ENCODE data around the gene LRP1B. TPM values are rescaled to one million over a fixed set of nuclear protein-coding genes. Genes with fewer than 3 reads are reported as not detected.

LRP1B gene
- total and polyA plus RNA-seq, 5 donors from 2014 or later: not detected

- no peak overlapping the region for H3K4me3 ChIP-seq (ENCODE audit: low read depth, low read length)
- Mint-ChIP-seq H3K27ac (no peak overlapping the region), H3K4me1 (no peaks in the 10 kb centered on the region), H3K27me3 (no peaks in the 10 kb centered on the region), H3K9me3 (peaks cover 0 to 30% (median 2%) of the 10 kb centered on the region in 7 donors), H3K36me3 (no peaks in the 10 kb centered on the region), H3K4me3 (no peak overlapping the region)
- no peaks in the 10 kb centered on the region for H3K27me3 ChIP-seq (ENCODE audit: control insufficient read depth, insufficient read depth, low read length)
- H3K4me1 ChIP-seq (ENCODE audit: control insufficient read depth, insufficient read depth, low read length, poor library complexity, severe bottlenecking): no peaks in the 10 kb centered on the region
- ATAC-seq (ENCODE audit: low read depth in 2 of 2) (no peak), DNase-seq (no peak)
- no peaks in the 10 kb centered on the region for H3K9me3 ChIP-seq (ENCODE audit: control insufficient read depth in 2 of 2, low read length in 2 of 2)
- no peak overlapping the region for H3K27ac ChIP-seq (ENCODE audit: insufficient read depth, low read length, poor library complexity, severe bottlenecking)
- H3K36me3 ChIP-seq (ENCODE audit: control insufficient read depth, insufficient read depth, low read length): no peaks in the 10 kb centered on the region
Measured at GRCh38 chr2:140998577-140998976, 1132.2 kb downstream of the LRP1B start.

DNA sequence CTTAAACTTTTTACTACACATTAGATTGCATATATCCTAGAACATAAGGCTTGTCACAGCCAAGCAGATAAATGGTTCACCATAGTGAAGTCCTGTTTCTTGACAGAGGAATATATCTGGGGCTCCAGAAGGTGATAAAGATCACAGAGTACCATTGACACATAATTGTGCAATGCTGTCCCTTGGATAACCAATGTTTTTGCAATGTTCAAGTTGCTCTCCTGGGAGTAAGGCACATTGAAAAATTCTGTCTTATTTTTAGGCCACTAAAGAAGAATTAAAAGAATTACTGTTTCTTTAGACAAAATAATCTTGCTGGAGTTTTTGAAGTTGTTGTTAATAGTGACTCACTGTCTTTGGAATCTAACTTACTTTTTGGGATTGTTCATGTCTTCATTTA lies 1132.8 kb downstream of the LRP1B start:
- Mint-ChIP-seq H3K4me1 (no peaks in the 10 kb centered on the region), H3K27ac (no peak overlapping the region), H3K9me3 (peaks cover 0 to 30% (median 2%) of the 10 kb centered on the region in 7 donors), H3K4me3 (no peak overlapping the region), H3K36me3 (no peaks in the 10 kb centered on the region), H3K27me3 (no peaks in the 10 kb centered on the region)
- DNase-seq (no peak), ATAC-seq (ENCODE audit: low read depth in 2 of 2) (no peak)
- Histone ChIP-seq H3K9me3 (ENCODE audit: control insufficient read depth in 2 of 2, low read length in 2 of 2) (no peaks in the 10 kb centered on the region), H3K36me3 (ENCODE audit: control insufficient read depth, insufficient read depth, low read length) (no peaks in the 10 kb centered on the region), H3K4me1 (ENCODE audit: control insufficient read depth, insufficient read depth, low read length, poor library complexity, severe bottlenecking) (no peaks in the 10 kb centered on the region), H3K27me3 (ENCODE audit: control insufficient read depth, insufficient read depth, low read length) (no peaks in the 10 kb centered on the region), H3K4me3 (ENCODE audit: low read depth, low read length) (no peak overlapping the region), H3K27ac (ENCODE audit: insufficient read depth, low read length, poor library complexity, severe bottlenecking) (no peak overlapping the region)

DNA sequence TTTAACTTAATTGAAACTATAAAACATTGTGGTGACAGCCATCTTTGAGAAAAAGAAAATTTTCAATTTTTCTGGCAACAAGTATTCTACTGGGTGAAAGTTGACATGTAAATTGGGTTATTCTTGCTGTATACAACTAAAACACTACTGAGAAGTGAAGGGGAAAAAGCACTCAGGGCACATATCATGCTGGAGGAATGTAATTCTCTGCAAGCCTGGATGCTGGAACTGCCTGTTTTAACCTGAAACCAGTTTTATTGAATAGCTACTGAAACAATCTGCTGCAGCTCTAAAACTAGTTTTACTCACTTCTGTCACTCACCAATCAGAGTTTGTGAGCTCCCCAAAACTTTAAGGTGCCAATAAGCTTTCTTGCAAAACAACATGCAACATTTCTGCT lies 1136.0 kb downstream of the LRP1B start:
- DNase-seq (no peak), ATAC-seq (ENCODE audit: low read depth in 2 of 2) (no peak)
- H3K4me1 ChIP-seq (ENCODE audit: control insufficient read depth, insufficient read depth, low read length, poor library complexity, severe bottlenecking): no peaks in the 10 kb centered on the region
- no peaks in the 10 kb centered on the region for H3K36me3 ChIP-seq (ENCODE audit: control insufficient read depth, insufficient read depth, low read length)
- no peaks in the 10 kb centered on the region for H3K9me3 ChIP-seq (ENCODE audit: control insufficient read depth in 2 of 2, low read length in 2 of 2)
- Mint-ChIP-seq H3K27me3 (no peaks in the 10 kb centered on the region), H3K9me3 (peaks cover 0 to 25% (median 3%) of the 10 kb centered on the region in 7 donors), H3K4me1 (no peaks in the 10 kb centered on the region), H3K4me3 (no peak overlapping the region), H3K36me3 (no peaks in the 10 kb centered on the region), H3K27ac (no peak overlapping the region)
- H3K27me3 ChIP-seq (ENCODE audit: control insufficient read depth, insufficient read depth, low read length): no peaks in the 10 kb centered on the region
- no peak overlapping the region for H3K4me3 ChIP-seq (ENCODE audit: low read depth, low read length)
- no peak overlapping the region for H3K27ac ChIP-seq (ENCODE audit: insufficient read depth, low read length, poor library complexity, severe bottlenecking)

GRCh38 chr2:140990416-140990815 lies 1140.4 kb downstream of the LRP1B start:
- no peak overlapping the region for H3K27ac Mint-ChIP-seq
- no peaks in the 10 kb centered on the region for H3K27me3 Mint-ChIP-seq
- no peak overlapping the region for H3K4me3 ChIP-seq (ENCODE audit: low read depth, low read length)
- no peaks in the 10 kb centered on the region for H3K36me3 Mint-ChIP-seq
- no peaks in the 10 kb centered on the region for H3K27me3 ChIP-seq (ENCODE audit: control insufficient read depth, insufficient read depth, low read length)
- no peaks in the 10 kb centered on the region for H3K9me3 ChIP-seq (ENCODE audit: control insufficient read depth in 2 of 2, low read length in 2 of 2)
- H3K4me1 ChIP-seq (ENCODE audit: control insufficient read depth, insufficient read depth, low read length, poor library complexity, severe bottlenecking): no peaks in the 10 kb centered on the region
- no peak overlapping the region for H3K4me3 Mint-ChIP-seq
- H3K4me1 Mint-ChIP-seq: no peaks in the 10 kb centered on the region
- peaks cover 0 to 25% (median 6%) of the 10 kb centered on the region in 7 donors for H3K9me3 Mint-ChIP-seq
- no peak overlapping the region for H3K27ac ChIP-seq (ENCODE audit: insufficient read depth, low read length, poor library complexity, severe bottlenecking)
- DNase-seq: no peak
- ATAC-seq (ENCODE audit: low read depth in 2 of 2): no peak
- no peaks in the 10 kb centered on the region for H3K36me3 ChIP-seq (ENCODE audit: control insufficient read depth, insufficient read depth, low read length)

- no peak for DNase-seq
- H3K4me1 ChIP-seq (ENCODE audit: control insufficient read depth, insufficient read depth, low read length, poor library complexity, severe bottlenecking): no peaks in the 10 kb centered on the region
- no peak overlapping the region for H3K27ac ChIP-seq (ENCODE audit: insufficient read depth, low read length, poor library complexity, severe bottlenecking)
- H3K9me3 ChIP-seq (ENCODE audit: control insufficient read depth in 2 of 2, low read length in 2 of 2): peaks cover 0 to 1% of the 10 kb centered on the region in 2 experiments
- H3K27me3 ChIP-seq (ENCODE audit: control insufficient read depth, insufficient read depth, low read length): no peaks in the 10 kb centered on the region
- Mint-ChIP-seq H3K9me3 (peaks cover 0 to 26% (median 5%) of the 10 kb centered on the region in 7 donors), H3K27ac (no peak overlapping the region), H3K27me3 (no peaks in the 10 kb centered on the region), H3K36me3 (no peaks in the 10 kb centered on the region), H3K4me3 (no peak overlapping the region), H3K4me1 (no peaks in the 10 kb centered on the region)
- H3K36me3 ChIP-seq (ENCODE audit: control insufficient read depth, insufficient read depth, low read length): no peaks in the 10 kb centered on the region
- H3K4me3 ChIP-seq (ENCODE audit: low read depth, low read length): no peak overlapping the region
- no peak for ATAC-seq (ENCODE audit: low read depth in 2 of 2)
Measured at GRCh38 chr2:140988597-140988996, 1142.2 kb downstream of the LRP1B start.

- Histone ChIP-seq H3K9me3 (ENCODE audit: control insufficient read depth in 2 of 2, low read length in 2 of 2) (peaks cover 0 to 1% of the 10 kb centered on the region in 2 experiments), H3K36me3 (ENCODE audit: control insufficient read depth, insufficient read depth, low read length) (no peaks in the 10 kb centered on the region), H3K4me1 (ENCODE audit: control insufficient read depth, insufficient read depth, low read length, poor library complexity, severe bottlenecking) (no peaks in the 10 kb centered on the region), H3K4me3 (ENCODE audit: low read depth, low read length) (no peak overlapping the region), H3K27me3 (ENCODE audit: control insufficient read depth, insufficient read depth, low read length) (no peaks in the 10 kb centered on the region), H3K27ac (ENCODE audit: insufficient read depth, low read length, poor library complexity, severe bottlenecking) (no peak overlapping the region)
- Mint-ChIP-seq H3K4me1 (no peaks in the 10 kb centered on the region), H3K9me3 (peaks cover 0 to 25% (median 5%) of the 10 kb centered on the region in 7 donors), H3K27ac (no peak overlapping the region), H3K4me3 (no peak overlapping the region), H3K27me3 (no peaks in the 10 kb centered on the region), H3K36me3 (no peaks in the 10 kb centered on the region)
- no peak for DNase-seq
- ATAC-seq (ENCODE audit: low read depth in 2 of 2): no peak
Measured at GRCh38 chr2:140986456-140986855, 1144.4 kb downstream of the LRP1B start.

- ATAC-seq (ENCODE audit: low read depth in 2 of 2): no peak
- no peaks in the 10 kb centered on the region for H3K27me3 Mint-ChIP-seq
- Histone ChIP-seq H3K9me3 (ENCODE audit: control insufficient read depth in 2 of 2, low read length in 2 of 2) (no peaks in the 10 kb centered on the region), H3K36me3 (ENCODE audit: control insufficient read depth, insufficient read depth, low read length) (no peaks in the 10 kb centered on the region), H3K27ac (ENCODE audit: insufficient read depth, low read length, poor library complexity, severe bottlenecking) (no peak overlapping the region), H3K4me3 (ENCODE audit: low read depth, low read length) (no peak overlapping the region), H3K4me1 (ENCODE audit: control insufficient read depth, insufficient read depth, low read length, poor library complexity, severe bottlenecking) (no peaks in the 10 kb centered on the region), H3K27me3 (ENCODE audit: control insufficient read depth, insufficient read depth, low read length) (no peaks in the 10 kb centered on the region)
- H3K9me3 Mint-ChIP-seq: peaks cover 1 to 27% (median 9%) of the 10 kb centered on the region in 7 donors
- H3K4me3 Mint-ChIP-seq: no peak overlapping the region
- no peaks in the 10 kb centered on the region for H3K4me1 Mint-ChIP-seq
- no peaks in the 10 kb centered on the region for H3K36me3 Mint-ChIP-seq
- no peak for DNase-seq
- H3K27ac Mint-ChIP-seq: no peak overlapping the region
Measured at GRCh38 chr2:140975237-140975636, 1155.6 kb downstream of the LRP1B start.

DNA sequence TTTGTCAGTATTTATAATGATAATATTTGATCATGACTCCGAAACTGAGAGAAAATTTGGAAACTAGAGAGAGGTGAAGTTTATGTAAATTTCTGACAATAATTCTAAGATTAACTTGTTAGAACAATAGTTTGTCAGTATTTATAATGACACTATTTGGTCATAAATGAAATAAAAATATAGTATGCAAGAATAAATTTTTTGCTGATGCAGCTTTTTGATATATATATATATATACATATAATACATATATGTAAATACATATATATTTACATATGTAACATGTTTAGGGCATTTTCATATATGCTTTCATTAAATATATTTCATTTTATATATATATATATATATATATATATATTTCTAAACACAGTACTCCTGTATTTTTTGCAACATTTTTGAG lies 1158.1 kb downstream of the LRP1B start:
- no peaks in the 10 kb centered on the region for H3K4me1 ChIP-seq (ENCODE audit: control insufficient read depth, insufficient read depth, low read length, poor library complexity, severe bottlenecking)
- no peaks in the 10 kb centered on the region for H3K36me3 ChIP-seq (ENCODE audit: control insufficient read depth, insufficient read depth, low read length)
- DNase-seq (no peak), ATAC-seq (ENCODE audit: low read depth in 2 of 2) (no peak)
- no peak overlapping the region for H3K27ac Mint-ChIP-seq
- no peak overlapping the region for H3K4me3 ChIP-seq (ENCODE audit: low read depth, low read length)
- no peaks in the 10 kb centered on the region for H3K4me1 Mint-ChIP-seq
- no peaks in the 10 kb centered on the region for H3K27me3 Mint-ChIP-seq
- no peaks in the 10 kb centered on the region for H3K36me3 Mint-ChIP-seq
- no peak overlapping the region for H3K4me3 Mint-ChIP-seq
- no peak overlapping the region for H3K27ac ChIP-seq (ENCODE audit: insufficient read depth, low read length, poor library complexity, severe bottlenecking)
- peaks cover 0 to 2% of the 10 kb centered on the region in 2 experiments for H3K9me3 ChIP-seq (ENCODE audit: control insufficient read depth in 2 of 2, low read length in 2 of 2)
- H3K9me3 Mint-ChIP-seq: peaks cover 2 to 28% (median 15%) of the 10 kb centered on the region in 7 donors
- H3K27me3 ChIP-seq (ENCODE audit: control insufficient read depth, insufficient read depth, low read length): no peaks in the 10 kb centered on the region

Measured in CD4-positive, CD25-positive, alpha-beta regulatory T cell (primary cell).